HG03280 (cell line): ENCODE data around the gene SELENOM.
"Not testable (repeated sequence)": the region's sequence is repeated elsewhere in the genome, so short reads cannot be mapped to it uniquely, and the experiment has no call there.

Experiments
- ATAC-seq: cut with Tn5 transposase; IDR thresholded peaks from one replicate; pipeline ENCODE4 v1.9.1; 2021; ENCODE audit warnings: mild to moderate bottlenecking, moderate library complexity; ENCODE audit not compliant: unreplicated experiment

The SELENOM gene

DNA sequence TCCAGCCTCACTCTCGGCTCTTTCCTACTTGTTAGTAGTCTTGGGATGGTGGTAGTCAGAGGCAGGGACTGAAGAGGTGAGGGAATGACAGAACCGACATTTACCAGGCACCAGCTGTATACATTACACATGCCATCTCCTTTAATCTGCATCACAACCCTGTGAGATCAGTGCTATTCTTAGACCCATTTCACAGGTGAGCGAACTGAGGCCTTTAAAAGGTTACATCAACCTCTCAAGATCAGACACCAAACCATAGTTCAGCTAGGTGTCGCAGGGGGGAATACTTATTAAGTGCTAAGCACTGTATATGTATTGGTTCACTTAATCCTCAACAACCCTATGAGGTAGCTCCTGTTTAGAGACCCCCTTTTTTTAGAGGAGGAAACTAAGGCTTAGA lies 27.3 kb upstream of the SELENOM start:
- no peak for ATAC-seq

DNA sequence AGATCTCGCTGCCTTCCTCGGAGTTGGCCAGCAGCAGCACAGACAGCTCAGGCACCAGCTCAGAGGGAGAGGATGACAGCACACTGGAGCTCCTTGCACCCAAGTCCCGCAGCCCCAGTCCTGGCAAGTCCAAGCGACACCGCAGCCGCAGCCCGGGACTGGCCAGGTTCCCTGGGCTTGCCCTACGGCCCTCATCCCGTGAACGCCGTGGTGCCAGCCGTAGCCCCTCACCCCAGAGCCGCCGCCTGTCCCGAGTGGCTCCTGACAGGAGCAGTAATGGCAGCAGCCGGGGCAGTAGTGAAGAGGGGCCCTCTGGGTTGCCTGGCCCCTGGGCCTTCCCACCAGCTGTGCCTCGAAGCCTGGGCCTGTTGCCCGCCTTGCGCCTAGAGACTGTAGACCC lies 26.5 kb upstream of the SELENOM start:
- ATAC-seq: no peak

DNA sequence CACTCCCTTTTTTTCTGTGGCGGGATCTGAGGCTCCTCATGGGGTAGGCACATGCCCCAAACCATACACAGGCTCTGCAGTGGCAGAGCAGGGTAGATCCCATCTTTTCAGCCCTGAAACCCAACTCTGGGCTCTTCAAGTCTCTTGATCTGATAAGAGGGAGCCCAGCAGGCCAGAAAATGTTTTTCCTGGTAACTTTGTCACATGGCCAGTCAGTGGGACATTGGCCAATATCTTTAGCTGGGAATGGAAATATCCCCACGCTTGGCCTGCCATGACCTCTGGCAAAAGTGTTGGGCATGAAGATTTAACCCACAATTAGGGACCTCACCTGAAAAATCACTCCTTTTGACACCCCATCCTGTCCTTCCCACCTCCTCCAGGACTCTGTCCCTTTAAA lies 23.5 kb upstream of the SELENOM start:
- ATAC-seq: no peak

DNA sequence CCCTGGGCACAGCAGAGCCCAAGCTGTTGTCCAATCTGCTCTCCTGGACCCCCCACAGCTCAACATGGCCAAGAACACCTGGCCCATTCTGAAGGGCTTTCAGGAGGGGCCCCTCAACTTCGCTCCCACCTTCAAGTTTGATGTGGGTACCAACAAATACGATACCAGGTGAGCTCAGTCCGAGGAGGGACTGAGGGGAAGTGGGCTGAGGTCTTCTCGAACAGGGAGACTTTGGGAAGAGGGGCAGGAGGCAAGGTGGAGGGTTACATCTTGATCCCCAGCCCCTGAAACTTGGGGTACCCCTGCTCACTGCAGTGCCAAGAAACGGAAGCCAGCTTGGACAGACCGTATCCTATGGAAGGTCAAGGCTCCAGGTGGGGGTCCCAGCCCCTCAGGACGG lies 20.8 kb upstream of the SELENOM start:
- ATAC-seq: no peak

DNA sequence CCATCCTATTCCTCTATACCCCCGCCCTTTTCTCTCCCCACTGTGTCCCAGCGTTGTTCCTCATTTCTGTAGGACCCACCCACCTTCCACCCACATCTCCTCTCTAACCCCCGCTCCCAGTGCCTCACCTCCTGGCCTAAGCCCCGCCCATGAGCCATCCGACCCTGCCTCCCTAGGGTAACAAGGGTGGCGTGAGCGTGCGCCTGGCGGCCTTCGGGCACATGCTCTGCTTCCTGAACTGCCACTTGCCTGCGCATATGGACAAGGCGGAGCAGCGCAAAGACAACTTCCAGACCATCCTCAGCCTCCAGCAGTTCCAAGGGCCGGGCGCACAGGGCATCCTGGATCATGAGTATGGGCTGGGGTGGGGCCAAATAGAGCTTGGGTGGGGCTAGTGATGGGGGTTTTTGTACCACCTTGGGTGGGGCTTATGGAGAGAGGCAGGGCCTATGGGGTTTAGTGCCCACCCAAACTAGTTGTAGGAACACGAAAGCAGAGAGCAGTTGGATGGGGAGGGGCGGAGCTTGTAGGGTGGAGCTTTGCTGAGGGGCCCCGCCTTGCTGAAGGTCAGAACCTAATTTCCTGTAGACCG lies 19.9 kb upstream of the SELENOM start:
- no peak for ATAC-seq

DNA sequence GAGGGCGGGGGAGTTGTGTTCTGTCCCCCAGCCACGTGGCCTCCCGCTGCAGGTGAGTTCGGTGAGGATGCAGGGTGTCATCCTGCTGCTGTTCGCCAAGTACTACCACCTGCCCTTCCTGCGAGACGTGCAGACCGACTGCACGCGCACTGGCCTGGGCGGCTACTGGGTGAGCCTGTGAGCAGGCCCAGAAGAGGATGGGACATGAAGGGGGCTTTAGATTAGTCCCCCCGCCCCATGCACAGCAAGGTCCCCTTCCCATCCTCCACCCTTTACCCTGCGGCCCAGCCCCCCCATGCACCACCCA lies 19.5 kb upstream of the SELENOM start:
- ATAC-seq: no peak

DNA sequence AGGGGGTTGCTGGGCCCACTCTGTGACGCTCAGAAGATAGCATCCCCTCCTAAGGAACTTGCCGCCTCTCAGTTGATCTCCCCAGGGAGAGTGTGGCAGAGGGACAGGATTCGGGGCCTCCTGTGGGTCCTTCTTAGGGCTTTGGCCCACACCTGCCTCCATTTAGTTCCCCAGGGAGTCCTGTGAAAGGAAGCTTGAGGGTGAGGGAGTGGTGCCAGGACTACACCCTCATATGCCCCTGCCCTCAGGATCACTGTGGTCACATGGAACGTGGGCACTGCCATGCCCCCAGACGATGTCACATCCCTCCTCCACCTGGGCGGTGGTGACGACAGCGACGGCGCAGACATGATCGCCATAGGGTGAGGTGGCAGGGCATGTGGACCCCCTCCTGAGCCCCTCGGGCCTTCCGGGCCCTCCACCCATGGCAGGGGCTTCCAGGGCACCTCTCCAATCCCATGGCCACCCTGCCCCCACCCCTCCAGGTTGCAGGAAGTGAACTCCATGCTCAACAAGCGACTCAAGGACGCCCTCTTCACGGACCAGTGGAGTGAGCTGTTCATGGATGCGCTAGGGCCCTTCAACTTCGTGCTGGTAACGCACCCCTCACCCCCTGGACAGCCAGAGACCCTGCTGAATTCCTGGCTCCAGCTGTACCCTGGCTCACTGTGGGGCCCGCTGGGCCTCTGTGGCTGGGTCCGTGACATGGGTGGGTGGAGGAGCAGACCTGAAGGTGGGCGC lies 18.9 kb upstream of the SELENOM start:
- no peak for ATAC-seq

DNA sequence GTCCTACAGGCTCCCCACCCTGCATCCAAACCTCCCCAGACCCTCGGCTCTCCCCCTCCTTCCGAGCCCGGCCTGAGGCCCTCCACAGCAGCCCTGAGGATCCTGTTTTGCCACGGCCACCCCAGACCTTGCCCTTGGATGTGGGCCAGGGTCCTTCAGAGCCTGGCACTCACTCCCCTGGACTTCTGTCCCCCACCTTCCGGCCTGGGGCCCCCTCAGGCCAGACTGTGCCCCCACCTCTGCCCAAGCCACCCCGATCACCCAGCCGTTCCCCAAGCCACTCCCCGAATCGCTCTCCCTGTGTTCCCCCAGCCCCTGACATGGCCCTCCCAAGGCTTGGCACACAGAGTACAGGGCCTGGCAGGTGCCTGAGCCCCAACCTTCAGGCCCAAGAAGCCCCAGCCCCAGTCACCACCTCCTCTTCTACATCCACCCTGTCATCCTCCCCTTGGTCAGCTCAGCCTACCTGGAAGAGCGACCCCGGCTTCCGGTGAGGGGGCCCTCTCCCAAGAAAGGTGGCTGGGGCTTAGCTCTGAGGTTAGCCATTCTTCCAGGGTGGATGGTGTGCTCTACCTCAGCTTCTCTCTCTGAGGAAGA lies 18.3 kb upstream of the SELENOM start:
- ATAC-seq: no peak

DNA sequence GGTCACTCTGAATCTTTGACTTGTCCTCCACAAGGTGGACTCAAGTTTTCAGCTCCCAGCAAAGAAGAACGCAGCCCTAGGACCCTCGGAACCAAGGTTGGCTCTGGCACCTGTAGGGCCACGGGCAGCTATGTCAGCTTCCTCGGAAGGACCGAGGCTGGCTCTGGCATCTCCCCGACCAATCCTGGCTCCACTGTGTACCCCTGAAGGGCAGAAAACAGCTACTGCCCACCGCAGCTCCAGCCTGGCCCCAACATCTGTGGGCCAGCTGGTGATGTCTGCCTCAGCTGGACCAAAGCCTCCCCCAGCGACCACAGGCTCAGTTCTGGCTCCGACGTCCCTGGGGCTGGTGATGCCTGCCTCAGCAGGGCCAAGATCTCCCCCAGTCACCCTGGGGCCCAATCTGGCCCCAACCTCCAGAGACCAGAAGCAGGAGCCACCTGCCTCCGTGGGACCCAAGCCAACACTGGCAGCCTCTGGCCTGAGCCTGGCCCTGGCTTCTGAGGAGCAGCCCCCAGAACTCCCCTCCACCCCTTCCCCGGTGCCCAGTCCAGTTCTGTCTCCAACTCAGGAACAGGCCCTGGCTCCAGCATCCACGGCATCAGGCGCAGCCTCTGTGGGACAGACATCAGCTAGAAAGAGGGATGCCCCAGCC lies 17.6 kb upstream of the SELENOM start:
- ATAC-seq: no peak

DNA sequence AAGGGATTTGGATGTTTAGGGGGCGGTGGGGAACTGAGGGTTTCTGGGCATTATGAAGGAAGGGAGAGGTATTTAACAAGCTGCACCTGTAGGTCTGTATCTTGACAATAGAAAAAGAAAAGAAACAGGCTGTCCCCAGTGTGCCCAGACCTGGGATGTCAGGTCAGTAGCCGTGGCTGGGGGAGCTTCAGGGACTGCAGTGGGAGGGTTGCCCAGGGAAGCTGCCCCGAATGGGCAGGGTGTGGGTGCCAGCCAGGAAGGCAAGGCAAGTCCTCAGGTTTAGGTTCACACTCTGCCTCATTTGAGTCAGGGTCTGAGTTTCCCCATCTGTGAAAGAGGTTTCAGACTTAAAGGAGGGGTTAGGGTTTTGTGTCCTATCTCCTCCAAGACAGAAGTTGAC lies 16.9 kb upstream of the SELENOM start:
- no peak for ATAC-seq

DNA sequence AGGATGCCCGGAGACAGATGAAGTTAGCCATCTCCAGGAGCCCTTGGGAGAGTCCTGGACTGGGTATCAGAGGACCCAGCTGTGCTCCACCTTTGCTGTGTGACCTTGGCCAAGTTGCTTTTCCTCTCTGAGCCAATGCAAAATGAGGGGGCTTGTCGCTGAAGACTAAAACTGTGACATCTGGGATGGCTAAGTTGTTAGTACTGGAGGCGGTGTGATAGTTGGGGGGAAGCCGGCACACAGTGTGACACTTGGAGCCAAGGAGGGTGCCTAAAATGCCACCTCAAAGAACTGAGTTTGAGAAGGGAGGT lies 15.9 kb upstream of the SELENOM start:
- ATAC-seq: no peak

DNA sequence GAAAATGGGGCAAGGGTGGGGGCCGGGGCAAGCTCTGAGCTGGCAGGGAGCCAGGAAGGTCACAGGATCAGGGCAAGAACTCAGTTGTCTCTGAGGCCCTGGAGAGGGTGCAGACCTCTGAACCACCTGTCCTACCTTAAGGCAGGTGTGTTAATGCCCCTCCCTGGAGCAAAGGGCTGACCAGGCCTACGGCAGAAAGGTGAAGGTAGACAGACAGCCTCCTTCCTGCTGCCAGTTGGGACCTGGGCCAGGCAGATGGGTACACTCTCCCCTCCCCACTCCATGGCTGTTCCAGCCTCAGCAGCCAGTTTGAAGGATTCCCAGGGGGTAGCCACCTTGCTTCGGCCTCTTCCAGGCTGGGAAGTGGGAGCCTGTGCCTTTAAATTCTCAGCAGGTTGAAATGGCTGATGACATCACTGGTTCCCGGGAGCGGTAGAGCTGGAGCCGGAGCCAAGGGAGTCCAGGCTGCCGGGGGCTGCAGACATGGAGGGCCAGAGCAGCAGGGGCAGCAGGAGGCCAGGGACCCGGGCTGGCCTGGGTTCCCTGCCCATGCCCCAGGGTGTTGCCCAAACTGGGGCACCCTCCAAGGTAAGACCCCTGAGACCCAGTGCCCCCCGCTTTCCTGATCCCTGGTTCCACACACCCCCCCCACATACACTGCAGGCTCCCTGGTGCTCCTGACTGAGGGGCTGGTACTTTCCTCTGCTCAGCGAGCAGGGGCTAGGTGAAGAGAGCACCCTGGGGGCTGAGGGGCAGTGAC lies 15.3 kb upstream of the SELENOM start, which contains the start of gene INPP5J:
TSS of gene INPP5J (plus strand) at position 435 of the 760 bp plus-strand sequence. CDS start at position 484, 49 bp downstream.
- no peak for ATAC-seq

DNA sequence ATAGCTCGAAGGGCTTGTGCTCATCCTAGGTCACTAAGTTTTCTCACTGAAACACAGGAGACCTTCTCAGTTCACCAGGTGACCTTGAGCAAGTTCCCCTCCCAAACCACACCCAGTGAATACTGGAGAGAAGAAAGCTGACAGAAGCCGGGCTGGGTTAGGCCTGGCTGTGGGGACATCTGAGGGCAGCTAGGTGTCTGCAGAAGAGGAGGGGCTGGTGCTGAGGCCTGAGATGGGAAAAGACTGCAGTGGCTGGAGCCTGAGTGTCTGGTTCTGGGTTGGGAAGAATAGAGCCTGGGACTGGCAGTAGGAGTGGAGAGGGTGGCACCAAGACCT lies 14.8 kb upstream of the SELENOM start:
- ATAC-seq: no peak

DNA sequence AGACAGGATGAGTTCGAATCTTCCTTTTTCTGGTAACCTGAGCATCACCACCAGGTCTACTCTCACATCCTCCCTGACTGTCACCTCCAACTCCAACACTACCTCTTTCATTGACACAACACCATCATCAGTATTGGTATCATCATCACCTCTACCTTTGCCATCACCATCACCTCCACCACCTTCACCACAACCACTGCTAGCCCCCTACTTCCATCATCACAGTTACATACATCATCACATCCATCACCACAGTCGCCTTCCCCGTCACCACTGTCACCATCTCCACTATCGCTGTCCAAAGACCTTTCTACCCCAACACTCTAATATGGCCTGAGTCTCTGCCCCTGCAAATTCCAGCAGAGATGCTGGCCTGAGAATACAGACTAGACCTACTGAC lies 14.0 kb upstream of the SELENOM start:
- no peak for ATAC-seq

DNA sequence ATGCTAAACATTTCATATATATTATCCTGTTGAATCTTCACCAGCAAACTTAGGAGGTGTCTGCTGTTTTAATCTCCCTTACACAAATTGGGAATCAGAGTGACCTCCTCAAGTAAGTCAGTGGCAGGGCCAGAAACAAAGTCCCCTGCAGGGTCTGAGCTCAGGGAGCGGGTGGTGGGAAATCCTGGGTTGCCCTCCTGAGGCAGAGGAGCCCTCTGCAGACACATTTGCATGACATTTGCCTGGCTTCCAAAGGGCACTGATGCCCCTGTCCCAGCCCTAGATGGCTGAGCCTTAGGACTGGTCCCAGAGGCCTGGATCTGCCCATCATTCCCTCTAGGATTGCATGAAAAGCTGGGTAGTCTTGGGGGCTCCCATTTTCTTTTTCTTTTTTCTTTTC lies 13.3 kb upstream of the SELENOM start:
- ATAC-seq: no peak

DNA sequence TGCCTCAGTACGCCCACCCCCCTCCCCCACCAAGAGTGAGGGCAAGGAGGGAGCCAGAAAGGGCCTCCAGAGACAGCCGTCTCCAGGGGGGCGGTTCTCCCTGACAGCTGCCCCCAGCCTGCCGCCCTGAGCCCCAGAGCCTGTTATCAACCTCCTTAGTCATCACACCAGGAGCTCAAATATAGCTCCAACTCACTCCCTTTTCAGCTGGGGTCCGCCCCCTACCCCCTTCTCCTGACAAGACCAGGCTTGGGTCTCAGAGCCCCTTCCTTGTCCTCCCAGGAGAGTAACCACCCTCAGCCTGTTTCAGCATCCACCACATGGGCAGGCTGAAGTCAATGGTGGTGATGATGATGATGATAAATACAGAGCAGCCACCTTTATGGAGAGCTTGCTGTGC lies 12.9 kb upstream of the SELENOM start:
- no peak for ATAC-seq

DNA sequence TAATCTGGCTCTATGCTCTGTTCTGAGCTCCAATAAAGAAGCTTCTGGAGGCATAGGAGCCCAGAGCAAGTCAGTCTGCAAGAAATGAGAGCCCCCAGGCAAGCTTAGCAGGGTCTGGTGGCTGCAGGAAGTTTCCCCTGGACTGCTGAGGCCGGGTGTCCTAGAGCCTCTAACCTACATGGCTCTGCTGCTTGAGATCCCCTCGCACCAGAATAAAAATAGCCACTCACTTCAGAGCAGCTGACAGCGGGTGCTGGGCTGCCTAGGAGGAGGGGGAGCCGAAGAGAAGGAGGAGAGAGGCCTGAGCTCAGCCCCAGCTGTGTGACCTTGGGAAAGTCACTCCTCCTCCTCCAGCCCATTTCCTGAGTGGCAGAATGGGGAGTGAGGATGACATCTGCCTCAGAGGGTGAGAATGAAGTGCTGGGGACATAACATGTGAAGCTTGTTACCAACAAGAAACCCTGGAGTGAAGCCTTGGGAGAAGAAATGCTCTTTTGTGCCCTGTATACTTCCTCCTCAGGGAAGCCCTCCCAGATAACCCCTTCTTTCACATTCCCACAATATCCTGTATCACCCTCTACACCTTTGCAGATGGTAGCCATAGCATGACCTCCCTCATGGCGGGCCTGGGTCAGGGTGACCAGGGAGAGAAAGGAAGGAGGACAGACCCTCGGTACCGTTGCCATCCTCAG lies 11.8 kb upstream of the SELENOM start:
- ATAC-seq: no peak

DNA sequence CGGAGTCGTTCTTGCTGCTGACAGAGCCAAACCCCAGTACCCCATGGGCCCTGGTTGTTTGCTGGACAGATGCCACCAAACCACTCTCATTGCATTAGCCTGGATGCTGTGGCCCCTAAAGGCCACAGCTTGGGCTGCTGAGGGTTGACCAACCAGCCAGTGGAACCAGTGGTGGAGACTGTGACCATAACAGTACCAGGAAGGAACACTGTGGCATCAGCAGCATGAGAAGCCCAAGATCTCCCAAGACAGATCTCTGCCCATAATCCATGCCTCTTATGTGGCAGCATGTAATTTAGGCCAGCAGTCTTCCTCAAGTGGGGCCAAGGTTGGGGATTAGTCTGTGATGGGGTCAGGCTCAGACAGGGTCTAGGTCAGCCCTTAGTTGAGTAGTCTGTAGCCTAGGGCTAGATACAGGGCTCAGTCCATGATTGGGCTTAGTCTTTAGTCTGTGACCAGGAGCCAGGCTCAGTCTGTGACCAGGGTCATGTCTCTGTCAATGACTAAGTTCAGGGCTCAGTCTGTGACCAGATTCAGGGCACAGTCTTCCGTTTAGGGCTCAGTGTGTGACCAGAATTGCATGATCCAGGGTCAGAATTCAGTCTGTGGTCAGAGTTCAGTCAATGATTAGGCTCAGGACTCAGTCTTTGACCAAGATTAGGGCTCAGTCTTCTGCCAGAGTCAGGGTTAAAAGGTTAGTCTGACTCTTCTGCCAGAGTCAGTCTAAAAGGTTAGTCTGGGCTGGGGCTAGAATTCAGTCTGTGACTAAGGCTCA lies 10.9 kb upstream of the SELENOM start:
- ATAC-seq: no peak

DNA sequence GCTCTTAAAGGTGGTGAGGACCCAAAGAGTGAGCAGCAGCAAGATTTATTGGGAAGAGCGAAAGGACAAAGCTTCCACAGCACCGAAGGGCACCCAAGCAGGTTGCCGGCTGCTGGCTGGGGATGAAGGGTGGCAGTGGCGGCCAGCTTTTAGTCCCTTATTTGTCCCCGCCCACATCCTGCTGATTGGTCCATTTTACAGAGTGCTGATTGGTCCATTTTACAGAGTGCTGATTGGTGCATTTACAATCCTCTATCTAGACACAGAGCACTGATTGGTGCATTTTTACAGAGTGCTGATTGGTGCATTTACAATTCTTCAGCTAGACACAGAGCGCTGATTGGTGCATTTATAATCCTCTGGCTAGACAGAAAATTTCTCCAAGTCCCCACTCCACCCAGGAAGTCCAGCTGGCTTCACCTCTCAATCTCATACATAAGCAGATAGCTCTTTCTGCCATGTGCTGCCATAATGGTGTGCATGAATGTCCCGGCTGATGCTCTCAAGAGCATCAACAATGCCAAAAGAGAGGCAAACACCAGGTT lies 5.3 kb upstream of the SELENOM start:
- not testable (repeated sequence) for ATAC-seq

DNA sequence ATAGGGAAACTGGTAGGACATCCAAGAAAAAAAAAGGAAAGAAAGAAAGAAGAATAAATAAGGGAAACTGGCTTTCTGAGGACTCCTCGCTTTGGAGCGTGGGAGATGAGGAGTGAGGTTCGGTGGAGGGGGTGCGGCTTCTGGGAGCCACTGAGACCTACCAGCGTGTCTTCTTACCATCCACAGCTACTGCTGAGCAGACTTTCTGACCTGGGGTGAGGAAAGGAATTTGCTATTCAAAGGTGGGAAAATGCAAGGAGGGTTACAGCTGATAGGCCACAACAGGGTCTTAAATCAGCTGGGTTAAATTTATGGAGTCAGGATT lies 488 bp upstream of the SELENOM start:
- no peak for ATAC-seq
